Keratinocyte (primary cell): ENCODE measurements around the gene TMEM151B. TPM values are rescaled to one million over a fixed set of nuclear protein-coding genes. Genes with fewer than 3 reads are reported as not detected.

Source experiments
- DNase-seq: peaks from one replicate; pipeline ENCODE4 v3.0.0-alpha.2; 2011; ENCODE audit warnings: low read depth, missing footprints, low spot score
- FAIRE-seq: peaks from 2 replicates; lab custom pipeline; 2011; peaks lifted over from hg19 to GRCh38; lab: Jason Lieb, UNC
- H2AFZ ChIP-seq: 2 replicates; pipeline ENCODE4 v1.6.0; 2012; ENCODE audit warnings: low read length, control low read depth, inconsistent platforms; ENCODE audit not compliant: control insufficient read depth
- H3K27ac ChIP-seq: 2 replicates; pipeline ENCODE4 v1.5.1; 2011; ENCODE audit warnings: low read length; ENCODE audit not compliant: control insufficient read depth, insufficient read depth
- H3K27me3 ChIP-seq: 3 replicates; pipeline ENCODE4 v1.6.0; 2011; ENCODE audit warnings: low read length; ENCODE audit not compliant: control insufficient read depth, insufficient read depth; ENCODE audit errors: extremely low read depth
- H3K36me3 ChIP-seq, 2 experiments: 2 replicates in 1 of 2; 3 replicates in 1 of 2; pipeline ENCODE4 v1.5.1; 2011; ENCODE audit warnings: low read length in 2 of 2, mild to moderate bottlenecking in 1 of 2; ENCODE audit not compliant: control insufficient read depth in 2 of 2, insufficient read depth in 2 of 2; ENCODE audit errors: extremely low read depth in 1 of 2
- H3K4me1 ChIP-seq: 3 replicates; pipeline ENCODE4 v1.5.1; 2011; ENCODE audit warnings: low read length; ENCODE audit not compliant: control insufficient read depth, insufficient read depth; ENCODE audit errors: extremely low read depth
- H3K4me2 ChIP-seq: 3 replicates; pipeline ENCODE4 v1.6.0; 2011; ENCODE audit warnings: low read depth, low read length; ENCODE audit not compliant: control insufficient read depth, insufficient read depth; ENCODE audit errors: extremely low read depth
- H3K4me3 ChIP-seq, 3 experiments: fragments of 200-600 bp in 1 of 3; sonication (generic) in 1 of 3; 2 replicates in 2 of 3; 3 replicates in 1 of 3; pipeline ENCODE4 v1.5.1; 2011 to 2016; ENCODE audit warnings: low read length in 3 of 3, mild to moderate bottlenecking in 3 of 3, control low read depth in 2 of 3, inconsistent platforms in 1 of 3, low read depth in 1 of 3, mixed read lengths in 1 of 3, mixed run types in 1 of 3, moderate library complexity in 1 of 3; ENCODE audit not compliant: control insufficient read depth in 2 of 3, insufficient read depth in 2 of 3; ENCODE audit errors: extremely low read depth in 1 of 3
- H3K79me2 ChIP-seq: 2 replicates; pipeline ENCODE4 v1.6.0; 2012; ENCODE audit warnings: low read length; ENCODE audit not compliant: control insufficient read depth, insufficient read depth
- H3K9ac ChIP-seq: 3 replicates; pipeline ENCODE4 v1.6.0; 2011; ENCODE audit warnings: low read length; ENCODE audit not compliant: control insufficient read depth, insufficient read depth; ENCODE audit errors: extremely low read depth
- H3K9me1 ChIP-seq: 3 replicates; pipeline ENCODE4 v1.6.0; 2011; ENCODE audit warnings: low read length; ENCODE audit not compliant: control insufficient read depth, insufficient read depth; ENCODE audit errors: extremely low read depth
- H3K9me3 ChIP-seq: 2 replicates; pipeline ENCODE4 v1.5.1; 2012; ENCODE audit warnings: low read depth, low read length; ENCODE audit not compliant: control insufficient read depth
- H4K20me1 ChIP-seq: 3 replicates; pipeline ENCODE4 v1.6.0; 2011; ENCODE audit warnings: low read length; ENCODE audit not compliant: control insufficient read depth, insufficient read depth; ENCODE audit errors: extremely low read depth
- EZH2 ChIP-seq: IDR thresholded peaks from one replicate; pipeline ENCODE4 v1.6.1; 2012; ENCODE audit warnings: inconsistent platforms, mild to moderate bottlenecking, low read length, moderate library complexity
- dilution Hi-C: fragments of 300-500 bp; cut with MboI; formaldehyde crosslinking; loops from one replicate; pipeline ENCODE4 v1.7.0; 2020; ENCODE audit warnings: low sequenced_read_pairs; ENCODE audit not compliant: extremely low pct_ligation_motif_present
- polyA plus RNA-seq, 5 experiments: library from polyadenylated mRNA; depleted of rRNA in 3 of 5; stranded (reverse) in 3 of 5; stranded (forward) in 1 of 5; unstranded in 1 of 5; fragments of >200 nt; gene quantifications; 1 replicate in 1 of 5; 2 replicates in 3 of 5; 3 replicates in 1 of 5; pipeline versions ENCODE4 v1.2.1 to v1.2.3, GENCODE V29; 2011 to 2012; ENCODE audit warnings: missing spikeins in 2 of 5, low read depth in 1 of 5, low replicate concordance in 1 of 5
- TF ChIP-seq, protein P1 (sequence below), 3 experiments: IDR thresholded peaks in 1 of 3; conservative IDR thresholded peaks in 1 of 3; optimal IDR thresholded peaks in 1 of 3; 2 replicates in 2 of 3; 3 replicates in 1 of 3; pipeline versions ENCODE3 to v1.5.1; 2011; ENCODE audit warnings: low read length in 3 of 3, mild to moderate bottlenecking in 3 of 3, moderate library complexity in 2 of 3, control low read depth in 1 of 3, inconsistent platforms in 1 of 3; ENCODE audit not compliant: insufficient read depth in 2 of 3; ENCODE audit errors: extremely low read depth in 1 of 3

The TMEM151B gene
- polyA plus RNA-seq, 1 donor (not counting 4 experiments of a cell fraction or from before 2014, with no cell fraction given), result not detected

DNA sequence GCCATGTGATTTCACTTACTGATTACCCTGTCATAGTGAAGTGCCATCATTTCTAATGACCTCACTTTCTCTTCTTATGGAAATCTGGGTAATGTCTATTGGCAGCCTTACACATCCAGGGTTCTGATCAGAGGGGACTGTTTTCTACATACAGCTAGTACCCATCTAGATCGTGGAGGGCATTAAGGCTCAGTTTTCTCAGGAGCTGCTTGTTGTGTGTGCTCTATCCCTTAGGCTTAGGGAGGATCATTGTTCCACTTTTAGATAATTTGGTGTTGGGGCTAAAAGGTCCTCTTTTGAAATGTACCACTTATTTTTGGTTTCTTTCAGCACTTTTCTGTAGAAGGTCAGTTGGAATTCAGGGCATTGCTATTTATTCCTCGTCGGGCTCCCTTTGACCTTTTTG is 19.5 kb upstream of the TMEM151B start:
- no peak overlapping the region for H3K4me2 ChIP-seq
- no peak for FAIRE-seq
- TF ChIP-seq, protein P1, sequence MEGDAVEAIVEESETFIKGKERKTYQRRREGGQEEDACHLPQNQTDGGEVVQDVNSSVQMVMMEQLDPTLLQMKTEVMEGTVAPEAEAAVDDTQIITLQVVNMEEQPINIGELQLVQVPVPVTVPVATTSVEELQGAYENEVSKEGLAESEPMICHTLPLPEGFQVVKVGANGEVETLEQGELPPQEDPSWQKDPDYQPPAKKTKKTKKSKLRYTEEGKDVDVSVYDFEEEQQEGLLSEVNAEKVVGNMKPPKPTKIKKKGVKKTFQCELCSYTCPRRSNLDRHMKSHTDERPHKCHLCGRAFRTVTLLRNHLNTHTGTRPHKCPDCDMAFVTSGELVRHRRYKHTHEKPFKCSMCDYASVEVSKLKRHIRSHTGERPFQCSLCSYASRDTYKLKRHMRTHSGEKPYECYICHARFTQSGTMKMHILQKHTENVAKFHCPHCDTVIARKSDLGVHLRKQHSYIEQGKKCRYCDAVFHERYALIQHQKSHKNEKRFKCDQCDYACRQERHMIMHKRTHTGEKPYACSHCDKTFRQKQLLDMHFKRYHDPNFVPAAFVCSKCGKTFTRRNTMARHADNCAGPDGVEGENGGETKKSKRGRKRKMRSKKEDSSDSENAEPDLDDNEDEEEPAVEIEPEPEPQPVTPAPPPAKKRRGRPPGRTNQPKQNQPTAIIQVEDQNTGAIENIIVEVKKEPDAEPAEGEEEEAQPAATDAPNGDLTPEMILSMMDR (optimal IDR thresholded peaks at IDR 0.05 in 1 of 3, IDR thresholded peaks at IDR 0.05 in 1 of 3, conservative IDR thresholded peaks at IDR 0.05 in 1 of 3; ENCODE audit: extremely low read depth in 1 of 3, insufficient read depth in 2 of 3, low read length in 3 of 3), result no peak
- no peak for TF ChIP-seq EZH2
- no peak overlapping the region for H3K27ac ChIP-seq
- peaks cover 24% of the 10 kb centered on the region for H3K4me1 ChIP-seq
- no peaks in the 10 kb centered on the region for H3K9me3 ChIP-seq
- H4K20me1 ChIP-seq, result peaks cover 76% of the 10 kb centered on the region
- DNase-seq, result no peak
- H2AFZ ChIP-seq, result no peak overlapping the region
- H3K36me3 ChIP-seq, result peaks cover 48 to 63% of the 10 kb centered on the region in 2 experiments
- H3K4me3 ChIP-seq, result no peak overlapping the region
- dilution Hi-C loops, result no loop called here
- H3K9me1 ChIP-seq, result peaks cover 5% of the 10 kb centered on the region
- no peaks in the 10 kb centered on the region for H3K27me3 ChIP-seq
- peaks cover 64% of the 10 kb centered on the region for H3K79me2 ChIP-seq
- H3K9ac ChIP-seq, result no peak overlapping the region

DNA sequence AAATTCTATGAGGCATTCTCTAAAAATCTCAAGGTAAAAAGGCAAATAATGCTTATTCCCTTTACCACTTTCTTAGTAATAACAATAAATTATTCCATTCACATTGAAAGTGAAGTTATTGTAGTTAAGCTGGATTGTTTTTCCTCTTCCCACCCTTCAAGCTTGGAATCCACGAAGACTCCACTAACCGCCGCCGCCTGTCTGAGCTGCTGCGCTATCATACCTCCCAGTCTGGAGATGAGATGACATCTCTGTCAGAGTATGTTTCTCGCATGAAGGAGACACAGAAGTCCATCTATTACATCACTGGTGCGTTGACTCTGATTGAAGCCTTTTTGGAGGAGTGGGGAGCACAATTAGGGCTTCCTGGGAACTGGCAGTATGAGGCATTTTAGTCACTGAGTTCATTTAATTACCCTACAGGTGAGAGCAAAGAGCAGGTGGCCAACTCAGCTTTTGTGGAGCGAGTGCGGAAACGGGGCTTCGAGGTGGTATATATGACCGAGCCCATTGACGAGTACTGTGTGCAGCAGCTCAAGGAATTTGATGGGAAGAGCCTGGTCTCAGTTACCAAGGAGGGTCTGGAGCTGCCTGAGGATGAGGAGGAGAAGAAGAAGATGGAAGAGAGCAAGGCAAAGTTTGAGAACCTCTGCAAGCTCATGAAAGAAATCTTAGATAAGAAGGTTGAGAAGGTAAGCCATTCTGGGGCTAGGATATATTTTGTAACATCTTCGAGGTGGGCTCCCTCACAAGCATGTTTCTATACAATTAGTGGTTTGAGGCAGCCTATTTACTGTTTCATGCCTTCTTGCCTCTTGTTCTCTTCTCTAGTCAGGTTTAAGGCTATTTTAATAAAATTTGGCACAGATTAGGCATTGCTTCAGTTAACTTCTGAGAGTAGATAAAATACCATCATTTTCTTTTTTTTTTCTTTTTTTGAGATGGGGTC is 18.4 kb upstream of the TMEM151B start:
- Histone ChIP-seq H3K4me3 (no peak overlapping the region), H3K36me3 (peaks cover 48 to 69% of the 10 kb centered on the region in 2 experiments), H3K79me2 (peaks cover 75% of the 10 kb centered on the region), H4K20me1 (peaks cover 84% of the 10 kb centered on the region), H2AFZ (no peak overlapping the region), H3K9me3 (no peaks in the 10 kb centered on the region), H3K9me1 (peaks cover 6% of the 10 kb centered on the region), H3K4me2 (no peak overlapping the region), H3K4me1 (peaks cover 31% of the 10 kb centered on the region), H3K27me3 (no peaks in the 10 kb centered on the region), H3K27ac (no peak overlapping the region), H3K9ac (no peak overlapping the region)
- DNase-seq (no peak), FAIRE-seq (no peak)
- dilution Hi-C loops, result no loop called here
- TF ChIP-seq, protein P1 (optimal IDR thresholded peaks at IDR 0.05 in 1 of 3, IDR thresholded peaks at IDR 0.05 in 1 of 3, conservative IDR thresholded peaks at IDR 0.05 in 1 of 3; ENCODE audit: extremely low read depth in 1 of 3, insufficient read depth in 2 of 3, low read length in 3 of 3), result no peak
- TF ChIP-seq EZH2, result no peak
